ENCODE data around the gene ASB9. TPM values are rescaled to one million over a fixed set of nuclear protein-coding genes. Genes with fewer than 3 reads are reported as not detected.

ASB9 gene
- total RNA-seq, 1 donor from 2014 or later: 0.28 TPM

DNA sequence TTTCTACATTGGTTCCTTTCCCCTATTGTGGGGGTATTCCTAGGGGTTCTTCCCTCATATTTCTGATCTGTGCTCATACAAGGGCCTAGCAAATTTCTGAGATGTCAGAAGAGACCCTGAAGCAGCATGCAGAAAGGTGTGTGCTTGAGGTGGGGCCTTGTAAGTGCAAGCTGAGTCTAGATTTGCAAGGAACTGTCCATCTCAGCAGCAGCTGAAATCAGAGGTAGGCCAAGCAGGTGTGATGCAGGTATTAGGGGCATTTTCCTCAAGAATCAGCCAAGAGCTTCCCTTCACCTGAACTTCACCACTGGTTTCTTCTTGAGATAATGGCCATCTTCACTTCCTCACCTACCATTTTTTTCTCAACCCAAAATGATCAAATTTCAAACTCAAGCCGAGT is 45.1 kb downstream of the ASB9 start:
- H3K36me3 Mint-ChIP-seq (ENCODE audit: low read depth): no peaks in the 10 kb centered on the region

DNA sequence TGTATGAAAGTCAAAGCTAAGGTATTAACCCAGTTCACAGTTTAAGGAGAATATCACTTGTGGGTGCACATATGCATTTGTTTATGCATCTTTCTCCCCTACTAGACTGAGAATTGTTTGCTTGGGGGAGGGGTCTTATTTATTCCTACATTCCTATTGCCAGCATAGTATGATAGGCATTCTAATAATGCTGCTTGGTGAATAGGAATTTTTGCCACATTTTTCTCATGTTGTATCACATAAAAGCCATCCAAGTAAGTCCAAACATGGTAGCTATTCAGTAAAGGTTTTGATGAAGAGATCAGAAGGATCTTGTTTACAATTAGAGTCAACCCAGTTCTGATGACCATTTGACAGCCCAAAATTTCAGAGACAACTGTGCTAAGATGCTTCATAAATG is 48.6 kb downstream of the ASB9 start:
- H3K9me3 Mint-ChIP-seq: peaks cover 4% of the 10 kb centered on the region
- no peak for DNase-seq (ENCODE audit: low read depth, low spot score)
- H3K27ac Mint-ChIP-seq (ENCODE audit: unreplicated experiment): no peak overlapping the region
- H3K36me3 Mint-ChIP-seq (ENCODE audit: low read depth): no peaks in the 10 kb centered on the region
- no peaks in the 10 kb centered on the region for H3K27me3 Mint-ChIP-seq (ENCODE audit: low read depth)
- TF ChIP-seq, protein P1, sequence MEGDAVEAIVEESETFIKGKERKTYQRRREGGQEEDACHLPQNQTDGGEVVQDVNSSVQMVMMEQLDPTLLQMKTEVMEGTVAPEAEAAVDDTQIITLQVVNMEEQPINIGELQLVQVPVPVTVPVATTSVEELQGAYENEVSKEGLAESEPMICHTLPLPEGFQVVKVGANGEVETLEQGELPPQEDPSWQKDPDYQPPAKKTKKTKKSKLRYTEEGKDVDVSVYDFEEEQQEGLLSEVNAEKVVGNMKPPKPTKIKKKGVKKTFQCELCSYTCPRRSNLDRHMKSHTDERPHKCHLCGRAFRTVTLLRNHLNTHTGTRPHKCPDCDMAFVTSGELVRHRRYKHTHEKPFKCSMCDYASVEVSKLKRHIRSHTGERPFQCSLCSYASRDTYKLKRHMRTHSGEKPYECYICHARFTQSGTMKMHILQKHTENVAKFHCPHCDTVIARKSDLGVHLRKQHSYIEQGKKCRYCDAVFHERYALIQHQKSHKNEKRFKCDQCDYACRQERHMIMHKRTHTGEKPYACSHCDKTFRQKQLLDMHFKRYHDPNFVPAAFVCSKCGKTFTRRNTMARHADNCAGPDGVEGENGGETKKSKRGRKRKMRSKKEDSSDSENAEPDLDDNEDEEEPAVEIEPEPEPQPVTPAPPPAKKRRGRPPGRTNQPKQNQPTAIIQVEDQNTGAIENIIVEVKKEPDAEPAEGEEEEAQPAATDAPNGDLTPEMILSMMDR (conservative IDR thresholded peaks at IDR 0.05): no peak
- H3K4me3 Mint-ChIP-seq: no peak overlapping the region
- H3K4me1 Mint-ChIP-seq: no peaks in the 10 kb centered on the region

More for the DNA sequence above, 45.1 kb downstream of the ASB9 start:
- H3K4me1 Mint-ChIP-seq: peaks cover 5% of the 10 kb centered on the region
- H3K4me3 Mint-ChIP-seq: no peak overlapping the region
- H3K9me3 Mint-ChIP-seq: no peaks in the 10 kb centered on the region
- no peak for DNase-seq (ENCODE audit: low read depth, low spot score)
- H3K27me3 Mint-ChIP-seq (ENCODE audit: low read depth): no peaks in the 10 kb centered on the region
- TF ChIP-seq, protein P1 (conservative IDR thresholded peaks at IDR 0.05): no peak
- H3K27ac Mint-ChIP-seq (ENCODE audit: unreplicated experiment): no peak overlapping the region

DNA sequence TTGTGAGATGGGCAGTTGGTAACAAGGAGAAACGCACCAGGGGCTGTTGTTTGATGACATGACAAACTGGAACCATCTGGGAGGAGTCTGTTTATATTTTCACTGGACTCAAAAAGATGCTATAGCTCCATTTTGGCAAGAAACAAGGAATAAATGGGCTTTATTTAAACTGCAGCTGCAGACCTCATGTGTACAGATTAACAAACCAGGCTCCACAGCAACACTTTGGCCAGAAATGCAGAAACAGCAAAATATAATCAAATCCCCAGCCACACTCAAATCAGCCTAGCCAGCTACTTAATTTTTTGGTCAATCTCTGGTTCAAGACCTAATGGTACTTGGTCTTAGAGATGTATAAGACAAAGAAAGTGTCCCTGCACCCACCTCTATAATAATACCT is 52.7 kb downstream of the ASB9 start:
- Mint-ChIP-seq H3K27ac (ENCODE audit: unreplicated experiment) (no peak overlapping the region), H3K9me3 (peaks cover 10% of the 10 kb centered on the region), H3K4me3 (no peak overlapping the region), H3K27me3 (ENCODE audit: low read depth) (no peaks in the 10 kb centered on the region), H3K36me3 (ENCODE audit: low read depth) (no peaks in the 10 kb centered on the region), H3K4me1 (no peaks in the 10 kb centered on the region)
- no peak for DNase-seq (ENCODE audit: low read depth, low spot score)
- TF ChIP-seq, protein P1 (conservative IDR thresholded peaks at IDR 0.05): no peak

DNA sequence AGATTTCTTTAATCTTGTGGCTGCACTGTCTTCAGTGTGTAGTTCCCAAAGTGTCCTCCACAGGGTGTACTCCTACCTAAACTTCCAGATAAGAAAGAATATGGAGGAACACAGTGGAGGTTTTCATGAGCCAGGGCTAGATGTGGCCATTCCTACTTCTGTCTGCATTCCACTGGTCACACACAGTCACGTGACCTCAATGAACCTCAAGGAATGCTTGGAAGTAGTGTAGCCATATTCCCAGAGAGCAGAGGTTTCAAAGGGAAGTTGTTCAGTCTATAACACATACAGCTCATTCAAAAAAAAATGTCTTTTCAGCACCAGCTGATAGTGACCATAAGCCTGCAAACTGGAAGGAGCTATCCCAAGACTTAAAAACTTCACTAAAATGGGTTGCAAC is 53.6 kb downstream of the ASB9 start:
- H3K9me3 Mint-ChIP-seq: peaks cover 10% of the 10 kb centered on the region
- H3K36me3 Mint-ChIP-seq (ENCODE audit: low read depth): no peaks in the 10 kb centered on the region
- no peak overlapping the region for H3K27ac Mint-ChIP-seq (ENCODE audit: unreplicated experiment)
- H3K27me3 Mint-ChIP-seq (ENCODE audit: low read depth): no peaks in the 10 kb centered on the region
- no peak overlapping the region for H3K4me3 Mint-ChIP-seq
- TF ChIP-seq, protein P1 (conservative IDR thresholded peaks at IDR 0.05): no peak
- DNase-seq (ENCODE audit: low read depth, low spot score): no peak
- no peaks in the 10 kb centered on the region for H3K4me1 Mint-ChIP-seq

DNA sequence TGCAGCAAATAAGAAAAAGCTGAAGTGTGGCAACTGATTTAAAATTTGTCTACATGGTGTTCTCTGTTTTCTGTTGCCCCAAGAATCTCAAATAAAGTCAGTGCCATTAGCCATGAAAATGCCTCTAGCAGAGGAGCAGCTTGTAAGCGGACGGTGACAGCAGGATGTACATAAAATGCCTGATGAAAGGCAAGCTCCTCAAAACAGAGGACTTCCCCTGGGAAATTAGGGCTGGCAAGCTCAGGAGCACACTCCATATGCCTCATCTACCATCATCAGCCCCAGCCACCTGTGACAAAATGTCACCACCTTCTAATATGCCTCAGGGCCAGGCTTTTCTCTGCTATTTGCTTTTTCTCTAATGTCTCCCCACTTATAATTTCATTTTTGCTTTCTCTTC is 54.5 kb downstream of the ASB9 start:
- Mint-ChIP-seq H3K27me3 (ENCODE audit: low read depth) (no peaks in the 10 kb centered on the region), H3K4me3 (no peak overlapping the region), H3K9me3 (peaks cover 10% of the 10 kb centered on the region), H3K27ac (ENCODE audit: unreplicated experiment) (no peak overlapping the region), H3K4me1 (no peaks in the 10 kb centered on the region), H3K36me3 (ENCODE audit: low read depth) (no peaks in the 10 kb centered on the region)
- DNase-seq (ENCODE audit: low read depth, low spot score): no peak
- TF ChIP-seq, protein P1 (conservative IDR thresholded peaks at IDR 0.05): no peak

DNA sequence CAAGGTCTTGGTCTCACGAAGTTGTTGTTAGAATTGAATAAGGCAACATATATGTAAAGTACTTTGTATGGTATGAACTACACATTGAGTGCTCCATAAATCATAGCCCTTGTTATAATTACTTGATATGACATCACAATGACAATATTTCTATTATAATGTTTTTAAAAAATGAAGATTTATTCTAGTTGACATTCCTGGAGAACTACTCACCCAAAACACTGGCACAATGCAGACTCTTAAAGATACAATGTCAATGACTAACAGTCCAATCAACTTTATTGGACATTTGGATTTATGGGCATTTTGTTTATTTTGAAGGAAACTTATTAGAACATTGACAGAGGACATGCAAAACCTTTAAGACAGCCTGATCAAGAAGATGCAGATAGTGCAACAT is 55.3 kb downstream of the ASB9 start:
- H3K27ac Mint-ChIP-seq (ENCODE audit: unreplicated experiment): no peak overlapping the region

More for the DNA sequence above, 55.3 kb downstream of the ASB9 start:
- TF ChIP-seq, protein P1 (conservative IDR thresholded peaks at IDR 0.05): no peak
- Mint-ChIP-seq H3K36me3 (ENCODE audit: low read depth) (no peaks in the 10 kb centered on the region), H3K4me3 (no peak overlapping the region), H3K4me1 (no peaks in the 10 kb centered on the region), H3K9me3 (peaks cover 10% of the 10 kb centered on the region), H3K27me3 (ENCODE audit: low read depth) (no peaks in the 10 kb centered on the region)
- no peak for DNase-seq (ENCODE audit: low read depth, low spot score)
